GM11168 (cell line): ENCODE data around the gene IGSF9.

Experiments used
- in situ Hi-C: fragments of 300-500 bp; cut with MboI; formaldehyde crosslinking; loops from one replicate; pipeline ENCODE4 v1.12.0; 2022; ENCODE audit warnings: low sequenced_read_pairs; ENCODE audit not compliant: unreplicated experiment

IGSF9 gene

GRCh38 chr1:159949981-159950381, 4.6 kb upstream of the IGSF9 start:
- in situ Hi-C loops: no loop called here

- in situ Hi-C loops: no loop called here
Observed at GRCh38 chr1:159949123-159949522, 3.7 kb upstream of the IGSF9 start.

GRCh38 chr1:159947942-159948341, 2.5 kb upstream of the IGSF9 start:
- in situ Hi-C loops: no loop called here

- in situ Hi-C loops: no loop called here
Observed at GRCh38 chr1:159946242-159947187, 1.1 kb upstream of the IGSF9 start.

- in situ Hi-C loops: no loop called here
Observed at GRCh38 chr1:159944623-159945455, 574 bp downstream of the IGSF9 start.

GRCh38 chr1:159943908-159944622, 1.3 kb downstream of the IGSF9 start:
- in situ Hi-C loops: no loop called here

DNA sequence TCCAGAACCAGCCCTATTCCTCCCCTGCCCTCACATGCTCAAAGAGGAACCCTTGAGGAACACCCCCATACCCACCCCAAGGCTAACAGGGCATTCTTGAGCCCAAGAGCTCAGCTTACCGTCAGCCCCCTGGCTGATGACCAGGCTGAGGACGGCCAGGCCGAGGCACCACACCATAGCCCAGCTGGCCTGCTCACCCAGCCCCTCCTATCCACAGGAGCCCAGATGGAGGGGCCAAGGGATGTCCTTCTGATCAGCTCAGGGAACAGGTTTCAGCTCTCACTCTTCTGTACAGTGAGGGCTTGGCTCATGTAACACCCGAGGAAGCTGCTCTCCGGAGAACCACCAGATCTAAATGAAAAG, 2.2 kb downstream of the IGSF9 start:
- in situ Hi-C loops: no loop called here

DNA sequence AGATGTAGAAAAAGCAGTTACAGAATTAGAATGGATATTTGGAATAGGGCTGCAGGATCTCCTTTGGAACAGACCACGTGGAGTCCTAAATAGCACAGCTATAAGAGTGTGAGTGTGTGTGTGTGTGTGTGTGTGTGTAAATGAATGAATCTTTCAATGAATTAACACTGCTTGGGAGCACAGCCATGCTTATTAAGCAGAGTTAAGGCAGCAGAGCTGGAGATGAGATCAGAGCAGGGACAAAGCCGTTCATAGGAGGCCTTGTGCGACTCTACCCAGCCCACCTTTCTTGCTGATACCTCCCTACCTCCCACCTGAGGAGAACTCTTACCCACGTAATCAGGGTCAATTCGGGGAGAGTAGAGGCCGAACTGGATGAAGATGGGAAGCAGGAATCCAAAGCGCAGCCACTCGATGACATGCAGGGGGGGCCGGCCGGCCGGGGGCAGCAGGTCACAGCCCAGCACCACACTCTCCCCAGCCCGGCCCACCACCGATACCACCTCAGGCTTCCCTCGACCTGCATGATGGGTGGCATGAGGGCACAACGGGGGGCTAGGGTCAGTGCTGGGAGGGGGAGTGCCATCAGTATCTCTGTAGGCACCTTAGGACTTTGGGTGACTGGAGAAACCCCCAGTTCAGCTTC, 2.7 kb downstream of the IGSF9 start:
- in situ Hi-C loops: no loop called here

- in situ Hi-C loops: no loop called here
Observed at GRCh38 chr1:159941591-159942560, 3.5 kb downstream of the IGSF9 start.

DNA sequence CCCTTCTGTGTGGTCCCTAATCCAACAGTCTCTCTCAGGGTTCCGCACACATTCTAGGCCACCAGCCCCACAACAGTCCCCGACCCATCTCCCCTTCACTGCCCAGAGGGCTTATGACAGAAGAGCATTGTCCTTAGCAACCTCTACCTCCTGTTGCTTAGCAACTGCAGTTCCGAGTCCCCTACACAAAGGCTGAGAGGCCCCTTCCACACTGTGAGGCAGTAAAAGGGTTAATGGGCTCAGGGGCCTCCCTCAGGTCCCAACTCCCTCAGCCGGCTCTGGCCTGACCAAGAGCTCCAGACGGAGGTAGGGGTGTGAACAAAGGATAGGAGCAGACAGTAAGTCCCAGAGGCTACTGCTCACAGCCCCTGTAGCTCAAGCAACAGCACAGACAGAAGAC, 4.3 kb downstream of the IGSF9 start:
- in situ Hi-C loops: no loop called here

GRCh38 chr1:159940006-159940620, 5.3 kb downstream of the IGSF9 start:
- in situ Hi-C loops: no loop called here

DNA sequence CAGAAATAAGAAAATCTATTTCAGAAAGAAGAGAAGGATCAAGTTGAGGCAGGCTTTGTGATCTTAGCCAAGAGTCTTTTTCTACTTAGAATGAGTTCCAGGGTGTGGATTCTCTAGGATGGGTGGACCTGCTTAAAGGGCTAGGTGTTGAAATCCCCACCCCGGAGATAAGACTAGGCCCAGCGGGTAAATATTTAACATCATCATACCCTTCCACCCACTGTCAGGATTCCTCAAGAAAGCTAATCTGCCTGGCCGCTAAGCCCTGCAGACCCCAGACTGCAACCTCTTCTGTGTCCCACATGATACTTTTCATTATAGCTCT, 5.8 kb downstream of the IGSF9 start:
- in situ Hi-C loops: loop anchor here (5.0 kb wide), 1 partner anchor 68 kb away; no protein-coding TSS in a partner anchor

GRCh38 chr1:159938905-159939677, 6.3 kb downstream of the IGSF9 start:
- in situ Hi-C loops: loop anchor here (5.0 kb wide), 1 partner anchor 68 kb away; no protein-coding TSS in a partner anchor

DNA sequence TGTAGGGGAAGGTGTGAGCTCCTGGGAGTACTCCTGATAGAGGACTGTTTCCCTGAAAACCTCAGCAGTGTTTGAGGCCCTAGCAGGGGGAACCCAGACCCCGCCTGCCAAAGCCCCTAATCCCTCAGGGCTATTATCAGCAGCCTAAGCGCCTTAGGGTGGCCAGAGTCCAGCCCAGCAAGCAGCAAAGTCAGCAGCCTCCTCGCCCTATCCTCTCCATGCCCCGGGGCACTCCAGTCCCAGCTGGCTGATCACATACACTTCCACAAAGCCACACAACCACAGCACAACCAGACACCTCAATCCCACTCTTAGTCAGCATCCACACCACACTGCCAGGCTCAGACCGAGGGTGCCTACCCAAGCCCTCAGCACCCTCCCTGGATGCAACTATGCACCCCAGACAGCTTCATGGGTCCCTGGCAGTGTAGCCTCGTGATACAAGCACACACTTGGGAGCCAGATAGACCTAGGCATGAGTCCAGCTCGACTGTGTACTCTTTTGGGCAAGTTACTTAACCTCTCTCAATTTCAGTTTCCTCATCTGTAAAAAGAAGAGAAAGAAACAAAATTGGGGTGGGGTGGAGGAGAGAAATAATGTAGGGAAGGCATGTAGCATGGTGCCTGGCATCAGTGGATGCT, 7.1 kb downstream of the IGSF9 start:
- in situ Hi-C loops: loop anchor here (5.0 kb wide), 1 partner anchor 69 kb away; no protein-coding TSS in a partner anchor

DNA sequence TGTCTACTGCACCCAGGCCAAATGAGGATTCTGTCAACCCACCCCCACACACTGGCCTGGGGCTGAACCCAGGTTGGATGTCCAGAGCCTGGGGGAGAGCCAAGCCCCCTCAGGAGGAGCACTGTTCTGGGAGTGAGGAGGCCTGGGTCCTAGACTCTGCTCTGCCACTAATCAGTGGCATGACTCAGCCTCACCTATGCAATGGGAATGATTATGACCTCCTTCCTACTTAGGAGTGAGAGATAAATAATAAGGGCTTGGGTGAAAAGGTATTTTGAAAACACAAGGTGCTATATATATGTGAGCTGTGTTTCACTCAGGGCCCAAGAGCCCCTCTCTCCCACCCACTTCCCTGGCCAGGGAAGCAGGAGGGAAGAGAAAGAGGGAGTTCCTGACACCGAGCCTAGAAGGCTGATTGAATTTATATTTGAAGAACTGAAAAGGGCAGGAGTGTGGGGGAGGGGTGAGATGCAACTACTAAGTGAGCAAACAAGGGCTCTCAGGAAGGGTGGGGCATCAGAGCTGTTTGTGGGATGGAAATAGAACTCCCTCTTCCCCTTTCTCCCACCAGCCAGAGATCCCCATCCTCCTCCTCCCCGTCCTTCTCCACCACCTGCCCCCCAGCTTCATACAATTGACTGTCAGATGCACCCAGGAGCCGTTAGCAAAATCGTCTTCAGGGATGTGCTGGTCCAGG, 8.2 kb downstream of the IGSF9 start:
- in situ Hi-C loops: loop anchor here (5.0 kb wide), 1 partner anchor 70 kb away; no protein-coding TSS in a partner anchor

GRCh38 chr1:159936273-159936904, 9.0 kb downstream of the IGSF9 start:
- in situ Hi-C loops: loop anchor here (5.0 kb wide), 1 partner anchor 71 kb away; no protein-coding TSS in a partner anchor
